Astrocyte (in vitro differentiated cells and primary cell): Measurements from ENCODE around the gene CD82. TPM values are rescaled to one million over a fixed set of nuclear protein-coding genes. Genes with fewer than 3 reads are reported as not detected.
"Not testable (repeated sequence)": the region's sequence is repeated elsewhere in the genome, so short reads cannot be mapped to it uniquely, and the experiment has no call there.

Source experiments
- DNase-seq: peaks from one replicate; pipeline ENCODE4 v3.0.0-alpha.2; 2010; ENCODE audit warnings: low read depth
- FAIRE-seq: peaks from 2 replicates; lab custom pipeline; 2011; peaks lifted over from hg19 to GRCh38; lab: Jason Lieb, UNC
- H2AFZ ChIP-seq: 2 replicates; pipeline ENCODE4 v1.6.0; 2012; ENCODE audit warnings: low read depth, low read length, inconsistent platforms
- H3K27ac ChIP-seq: 2 replicates; pipeline ENCODE4 v1.5.1; 2011; ENCODE audit warnings: low read depth, low read length, inconsistent platforms
- H3K27me3 ChIP-seq: 2 replicates; pipeline ENCODE4 v1.6.0; 2011; ENCODE audit warnings: low read length, inconsistent platforms; ENCODE audit not compliant: insufficient read depth
- H3K36me3 ChIP-seq: 2 replicates; pipeline ENCODE4 v1.5.1; 2011; ENCODE audit warnings: low read length, inconsistent platforms; ENCODE audit not compliant: insufficient read depth
- H3K4me1 ChIP-seq: 2 replicates; pipeline ENCODE4 v1.5.1; 2011; ENCODE audit warnings: low read length, inconsistent platforms; ENCODE audit not compliant: insufficient read depth
- H3K4me2 ChIP-seq: 2 replicates; pipeline ENCODE4 v1.6.0; 2012; ENCODE audit warnings: low read length, inconsistent platforms
- H3K4me3 ChIP-seq: 2 replicates; pipeline ENCODE4 v1.5.1; 2011; ENCODE audit warnings: low read depth, mild to moderate bottlenecking, low read length, inconsistent platforms; ENCODE audit not compliant: insufficient read depth
- H3K79me2 ChIP-seq: 2 replicates; pipeline ENCODE4 v1.6.0; 2012; ENCODE audit warnings: mild to moderate bottlenecking, low read length, inconsistent platforms; ENCODE audit not compliant: insufficient read depth
- H3K9ac ChIP-seq: 2 replicates; pipeline ENCODE4 v1.6.0; 2012; ENCODE audit warnings: mild to moderate bottlenecking, low read length, inconsistent platforms
- H3K9me3 ChIP-seq: 2 replicates; pipeline ENCODE4 v1.5.1; 2012; ENCODE audit warnings: low read depth, mild to moderate bottlenecking, low read length, inconsistent platforms; ENCODE audit not compliant: insufficient read depth
- H4K20me1 ChIP-seq: 2 replicates; pipeline ENCODE4 v1.6.0; 2012; ENCODE audit warnings: low read length, inconsistent platforms; ENCODE audit not compliant: insufficient read depth
- H3K27ac Mint-ChIP-seq: one replicate; pipeline ENCODE4 v1.8.0; 2021; ENCODE audit warnings: mild to moderate bottlenecking, mixed read lengths; ENCODE audit not compliant: unreplicated experiment
- H3K27me3 Mint-ChIP-seq: one replicate; pipeline ENCODE4 v1.8.0; 2021; ENCODE audit warnings: low read depth, mixed read lengths; ENCODE audit not compliant: unreplicated experiment
- H3K36me3 Mint-ChIP-seq: one replicate; pipeline ENCODE4 v1.8.0; 2021; ENCODE audit warnings: low read depth, mixed read lengths; ENCODE audit not compliant: unreplicated experiment
- H3K4me1 Mint-ChIP-seq: one replicate; pipeline ENCODE4 v1.8.0; 2021; ENCODE audit warnings: low read depth, mixed read lengths; ENCODE audit not compliant: unreplicated experiment
- H3K4me3 Mint-ChIP-seq: one replicate; pipeline ENCODE4 v1.8.0; 2021; ENCODE audit warnings: mild to moderate bottlenecking, moderate library complexity, mixed read lengths; ENCODE audit not compliant: unreplicated experiment
- H3K9me3 Mint-ChIP-seq: one replicate; pipeline ENCODE4 v1.8.0; 2021; ENCODE audit warnings: mild to moderate bottlenecking, mixed read lengths; ENCODE audit not compliant: unreplicated experiment
- CTCF ChIP-seq: IDR thresholded peaks from 2 replicates; pipeline ENCODE4 v1.5.1; 2011; ENCODE audit warnings: low read depth, mild to moderate bottlenecking, inconsistent platforms, low read length, moderate library complexity; ENCODE audit not compliant: insufficient read depth
- EZH2 ChIP-seq: IDR thresholded peaks from 2 replicates; pipeline ENCODE4 v1.6.1; 2012; ENCODE audit warnings: mild to moderate bottlenecking, low read length, inconsistent platforms; ENCODE audit not compliant: insufficient read depth
- total RNA-seq: library from RNA; stranded (reverse); gene quantifications from 2 replicates; pipeline ENCODE4 v1.2.1, GENCODE V29; 2021

CD82 gene
- total RNA-seq, 1 donor from 2014 or later: 74.5 TPM

GRCh38 chr11:44542372-44542771 is 23.1 kb upstream of the CD82 start:
- H3K9me3 ChIP-seq: peaks cover 3% of the 10 kb centered on the region
- no peak overlapping the region for H3K4me3 Mint-ChIP-seq
- no peaks in the 10 kb centered on the region for H3K4me1 ChIP-seq
- peaks cover 10% of the 10 kb centered on the region for H3K9me3 Mint-ChIP-seq
- no peaks in the 10 kb centered on the region for H3K79me2 ChIP-seq
- no peak overlapping the region for H3K4me3 ChIP-seq
- FAIRE-seq (no peak), DNase-seq (no peak)
- TF ChIP-seq EZH2 (no peak), CTCF (no peak)
- no peak overlapping the region for H2AFZ ChIP-seq
- H3K9ac ChIP-seq: no peak overlapping the region
- peaks cover 10% of the 10 kb centered on the region for H3K27me3 Mint-ChIP-seq
- H3K4me2 ChIP-seq: no peak overlapping the region
- H3K4me1 Mint-ChIP-seq: no peaks in the 10 kb centered on the region
- H4K20me1 ChIP-seq: no peaks in the 10 kb centered on the region
- H3K27ac ChIP-seq: no peak overlapping the region
- no peak overlapping the region for H3K27ac Mint-ChIP-seq
- H3K27me3 ChIP-seq: peaks cover 14% of the 10 kb centered on the region
- H3K36me3 ChIP-seq: no peaks in the 10 kb centered on the region
- H3K36me3 Mint-ChIP-seq: no peaks in the 10 kb centered on the region

GRCh38 chr11:44546984-44547383 is 18.5 kb upstream of the CD82 start:
- Mint-ChIP-seq H3K27me3 (peaks cover 16% of the 10 kb centered on the region), H3K9me3 (peaks cover 12% of the 10 kb centered on the region)
- not testable (repeated sequence) for H2AFZ ChIP-seq, H3K4me1 Mint-ChIP-seq, H3K9ac ChIP-seq, H3K27ac ChIP-seq, H3K27ac Mint-ChIP-seq, H3K4me3 ChIP-seq, FAIRE-seq, H3K4me2 ChIP-seq, H3K4me3 Mint-ChIP-seq, H3K79me2 ChIP-seq, H3K36me3 Mint-ChIP-seq, H3K36me3 ChIP-seq, H3K9me3 ChIP-seq, DNase-seq, H3K4me1 ChIP-seq, H3K27me3 ChIP-seq, H4K20me1 ChIP-seq

- not testable (repeated sequence) for H4K20me1 ChIP-seq, H3K36me3 ChIP-seq, H3K4me3 ChIP-seq, H3K27ac Mint-ChIP-seq, H2AFZ ChIP-seq, DNase-seq, H3K79me2 ChIP-seq, H3K4me1 Mint-ChIP-seq, H3K4me3 Mint-ChIP-seq, H3K9ac ChIP-seq, H3K27me3 ChIP-seq, H3K4me2 ChIP-seq, H3K36me3 Mint-ChIP-seq, H3K4me1 ChIP-seq, FAIRE-seq, H3K27ac ChIP-seq, H3K9me3 ChIP-seq
- Mint-ChIP-seq H3K9me3 (peaks cover 12% of the 10 kb centered on the region), H3K27me3 (peaks cover 16% of the 10 kb centered on the region)
Observed at GRCh38 chr11:44547534-44547933, 17.9 kb upstream of the CD82 start.
